GM12874 (cell line): ENCODE data around the gene TMEM128.

Experiments used
- CTCF ChIP-seq: IDR thresholded peaks from 2 replicates; pipeline ENCODE4 v1.5.1; 2011; ENCODE audit warnings: low read depth, mild to moderate bottlenecking, control low read depth, low read length, moderate library complexity; ENCODE audit not compliant: insufficient read depth

TMEM128 gene

GRCh38 chr4:4269331-4269731 lies 21.3 kb upstream of the TMEM128 start:
- TF ChIP-seq CTCF = no peak

GRCh38 chr4:4268776-4269175 lies 20.8 kb upstream of the TMEM128 start:
- no peak for TF ChIP-seq CTCF

GRCh38 chr4:4267981-4268380 lies 20.0 kb upstream of the TMEM128 start:
- no peak for TF ChIP-seq CTCF

GRCh38 chr4:4260185-4260751 lies 12.2 kb upstream of the TMEM128 start:
- TF ChIP-seq CTCF = peak; percentile 26; the same call in 1 of the 2 replicates

GRCh38 chr4:4259484-4260100 lies 11.6 kb upstream of the TMEM128 start:
- TF ChIP-seq CTCF = no peak

GRCh38 chr4:4256799-4257198 lies 8.8 kb upstream of the TMEM128 start:
- no peak for TF ChIP-seq CTCF

- no peak for TF ChIP-seq CTCF
Observed at GRCh38 chr4:4254666-4255065, 6.6 kb upstream of the TMEM128 start.
